Measurements from ENCODE around the gene PLAC1.

GRCh38 chrX:134588806-134589205 is 69.5 kb downstream of the PLAC1 start:
- TF ChIP-seq CTCF (IDR thresholded peaks at IDR 0.05) = no peak
- no peak for TF ChIP-seq POLR2A (IDR thresholded peaks at IDR 0.05)

All from uterus (tissue), 2 donors.